ENCODE results near the gene CEACAM19.
"Not testable (repeated sequence)": the region's sequence is repeated elsewhere in the genome, so short reads cannot be mapped to it uniquely, and the experiment has no call there.

The CEACAM19 gene, protein sequence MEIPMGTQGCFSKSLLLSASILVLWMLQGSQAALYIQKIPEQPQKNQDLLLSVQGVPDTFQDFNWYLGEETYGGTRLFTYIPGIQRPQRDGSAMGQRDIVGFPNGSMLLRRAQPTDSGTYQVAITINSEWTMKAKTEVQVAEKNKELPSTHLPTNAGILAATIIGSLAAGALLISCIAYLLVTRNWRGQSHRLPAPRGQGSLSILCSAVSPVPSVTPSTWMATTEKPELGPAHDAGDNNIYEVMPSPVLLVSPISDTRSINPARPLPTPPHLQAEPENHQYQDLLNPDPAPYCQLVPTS

DNA sequence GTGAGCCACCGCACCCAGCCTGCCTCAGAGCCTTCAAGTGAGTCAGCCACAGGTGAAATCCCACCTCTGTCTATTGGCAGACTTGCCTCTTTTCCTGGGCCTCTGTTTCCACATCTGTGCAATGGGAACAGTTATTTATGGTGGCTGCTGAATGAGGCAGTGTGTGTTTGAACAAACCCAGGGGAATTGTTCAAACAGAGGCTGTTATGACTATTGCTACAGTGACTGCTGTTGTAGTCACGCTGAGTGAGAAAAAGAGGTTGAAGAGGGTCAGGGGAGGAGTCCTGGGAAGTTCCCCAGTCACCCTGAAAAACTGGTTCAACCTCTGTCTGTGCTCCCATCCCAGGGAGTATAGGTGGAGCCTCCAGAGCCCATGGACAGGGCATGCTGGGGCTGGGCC is at the start of gene CEACAM19:
TSS of gene CEACAM19 (plus strand) at position 83 of the 400 bp plus-strand sequence. CDS start 450 bp downstream, outside the sequence.
- Mint-ChIP-seq H3K36me3 (no peaks in the 10 kb centered on the region), H3K4me3 (no peak within 1 kb of the TSS), H3K4me1 (no peaks in the 10 kb centered on the region), H3K9me3 (no peaks in the 10 kb centered on the region), H3K27ac (no peak within 1 kb of the TSS)
- DNase-seq (ENCODE audit: low spot score in 2 of 2): no peak
- peak; percentile 31 for ATAC-seq

DNA sequence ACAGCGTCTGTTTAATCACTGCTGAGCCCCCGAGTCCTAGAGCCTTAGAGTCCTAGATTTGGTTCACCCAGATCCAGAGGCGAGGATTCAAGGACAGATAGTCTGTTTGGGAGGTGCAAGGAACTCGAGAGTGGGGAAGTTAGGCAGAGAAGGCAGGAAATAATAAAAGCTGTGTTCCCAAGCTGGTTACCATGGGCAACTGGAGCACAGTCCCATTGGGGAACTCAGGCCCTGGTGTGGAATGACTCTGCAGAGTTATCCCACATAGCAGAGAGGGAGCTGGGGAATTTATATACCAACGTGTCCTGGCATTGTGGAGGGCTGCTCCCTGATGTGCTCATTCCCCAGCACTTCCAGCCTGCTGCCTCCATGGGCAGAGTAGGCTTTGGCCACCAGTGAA is 48.2 kb upstream of the CEACAM19 start:
- ATAC-seq (no peak), DNase-seq (ENCODE audit: low spot score in 2 of 2) (no peak)
- H3K27ac Mint-ChIP-seq: no peak overlapping the region
- no peak overlapping the region for H3K4me3 Mint-ChIP-seq
- no peaks in the 10 kb centered on the region for H3K9me3 Mint-ChIP-seq
- H3K36me3 Mint-ChIP-seq: no peaks in the 10 kb centered on the region
- H3K4me1 Mint-ChIP-seq: no peaks in the 10 kb centered on the region

DNA sequence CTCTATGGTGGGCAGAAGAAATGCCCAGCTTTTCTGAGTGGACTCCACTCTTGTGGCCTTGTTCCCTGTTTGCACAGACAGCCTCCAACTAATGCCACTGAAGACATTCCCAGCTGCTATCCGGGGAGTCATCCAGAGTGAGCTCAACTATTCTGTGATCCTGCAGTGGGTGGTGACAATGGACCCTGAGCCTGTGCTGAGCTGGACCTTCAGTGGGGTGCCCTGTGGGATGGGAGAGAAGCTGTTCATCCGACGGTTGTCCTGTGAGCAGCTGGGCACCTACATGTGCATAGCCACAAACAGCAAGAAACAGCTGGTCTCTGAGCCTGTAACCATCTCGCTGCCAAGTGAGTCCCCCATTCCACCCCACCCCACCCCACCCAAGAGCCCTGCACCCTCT is 47.7 kb upstream of the CEACAM19 start:
- Mint-ChIP-seq H3K27ac (no peak overlapping the region), H3K4me1 (no peaks in the 10 kb centered on the region), H3K36me3 (no peaks in the 10 kb centered on the region), H3K4me3 (no peak overlapping the region), H3K9me3 (no peaks in the 10 kb centered on the region)
- DNase-seq (ENCODE audit: low spot score in 2 of 2) (no peak), ATAC-seq (no peak)

DNA sequence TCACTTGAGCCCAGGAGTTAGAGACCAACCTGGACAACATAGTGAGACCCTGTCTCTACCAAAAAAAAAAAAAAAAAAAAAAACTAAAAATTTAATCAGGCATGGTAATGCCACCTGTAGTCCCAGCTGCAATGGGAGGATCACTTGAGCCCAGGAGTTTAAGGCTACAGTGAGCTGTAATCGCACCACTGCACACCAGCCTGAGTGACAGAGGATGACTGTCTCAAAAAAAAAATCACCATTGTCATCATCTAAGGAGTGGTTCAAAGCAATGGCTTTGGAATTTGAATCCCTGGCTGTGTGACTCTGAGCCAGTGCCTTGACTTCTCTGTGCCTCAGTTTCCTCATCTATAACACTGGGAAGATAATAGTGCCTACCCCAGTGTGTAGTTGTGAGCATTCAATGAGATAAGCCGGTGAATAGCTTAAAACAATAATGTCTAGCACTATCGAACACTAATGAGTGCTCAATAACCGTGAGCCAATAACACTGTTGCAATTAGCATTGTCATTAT is 46.4 kb upstream of the CEACAM19 start:
- H3K9me3 Mint-ChIP-seq: no peaks in the 10 kb centered on the region
- H3K36me3 Mint-ChIP-seq: no peaks in the 10 kb centered on the region
- H3K4me1 Mint-ChIP-seq: no peaks in the 10 kb centered on the region
- DNase-seq (ENCODE audit: low spot score in 2 of 2) (no peak), ATAC-seq (no peak)
- H3K27ac Mint-ChIP-seq: no peak overlapping the region
- no peak overlapping the region for H3K4me3 Mint-ChIP-seq

DNA sequence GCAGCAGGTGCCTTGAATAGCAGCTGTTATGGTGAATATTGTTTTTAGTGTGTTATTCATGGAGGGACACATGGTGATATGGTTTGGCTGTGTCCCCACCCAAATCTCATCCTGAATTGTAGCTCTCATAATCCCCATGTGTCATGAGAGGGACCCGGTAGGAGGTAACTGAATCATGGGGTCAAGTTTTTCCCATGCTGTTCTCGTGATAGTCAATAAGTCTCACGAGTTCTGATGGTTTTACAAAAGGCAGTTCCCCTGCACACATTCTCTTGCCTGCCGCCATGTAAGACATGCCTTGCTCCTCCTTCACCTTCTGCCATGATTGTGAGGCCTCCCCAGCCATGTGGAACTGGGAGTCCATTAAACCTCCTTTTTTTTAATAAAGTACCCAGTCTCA is 45.6 kb upstream of the CEACAM19 start:
- not testable (repeated sequence) for H3K36me3 Mint-ChIP-seq

DNA sequence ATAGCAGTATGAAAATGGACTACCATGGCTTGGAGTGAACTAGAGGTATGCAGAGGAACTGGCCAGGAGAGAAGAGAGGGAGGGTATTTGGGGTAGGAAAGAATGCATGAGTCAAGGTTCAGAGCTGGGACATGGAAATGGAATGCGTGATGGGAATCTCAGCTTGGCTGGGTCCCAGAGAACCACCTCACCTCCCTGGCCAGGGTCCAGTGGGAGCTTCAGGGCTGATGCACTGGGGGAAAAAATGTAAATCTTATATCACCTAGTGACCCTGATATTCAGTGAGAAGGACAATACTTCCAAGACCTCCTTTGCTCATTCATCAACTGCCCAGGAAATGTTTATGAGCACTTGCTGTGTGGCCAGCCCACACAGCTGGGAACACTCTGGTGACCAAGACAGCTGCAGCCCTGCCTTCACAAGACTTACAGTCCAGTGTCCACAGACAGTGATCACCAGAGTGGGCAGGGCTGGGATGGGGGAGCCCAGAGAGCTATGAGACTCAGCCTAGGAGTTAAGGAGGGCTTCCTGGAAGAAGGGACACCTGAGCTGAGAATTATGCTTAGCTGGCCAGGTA is 45.1 kb upstream of the CEACAM19 start:
- DNase-seq (ENCODE audit: low spot score in 2 of 2): no peak
- H3K36me3 Mint-ChIP-seq: no peaks in the 10 kb centered on the region

More for the DNA sequence above, 45.6 kb upstream of the CEACAM19 start:
- not testable (repeated sequence) for H3K9me3 Mint-ChIP-seq; ATAC-seq; H3K27ac Mint-ChIP-seq; H3K4me1 Mint-ChIP-seq; H3K4me3 Mint-ChIP-seq; DNase-seq (ENCODE audit: low spot score in 2 of 2)

DNA sequence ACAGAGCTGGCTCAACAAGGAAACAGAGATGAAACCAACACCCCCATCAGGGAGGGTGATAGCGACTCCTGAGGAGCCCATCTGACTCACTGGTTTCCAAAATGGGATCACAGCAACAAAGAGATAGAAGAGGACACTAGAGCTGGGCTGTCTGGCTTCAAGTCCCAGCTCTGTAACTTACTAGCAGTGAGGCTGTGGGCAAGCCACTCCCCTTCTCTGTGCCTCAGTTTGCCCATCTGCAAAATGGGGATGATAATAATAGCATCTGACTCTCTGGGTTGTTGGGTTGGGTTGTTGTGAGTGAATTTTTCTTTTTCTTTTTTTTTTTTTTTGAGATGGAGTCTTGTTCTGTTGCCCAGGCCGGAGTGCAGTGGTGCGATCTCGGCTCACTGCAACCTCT is 43.7 kb upstream of the CEACAM19 start:
- Mint-ChIP-seq H3K27ac (no peak overlapping the region), H3K4me1 (no peaks in the 10 kb centered on the region), H3K9me3 (peaks cover 3% of the 10 kb centered on the region), H3K36me3 (no peaks in the 10 kb centered on the region), H3K4me3 (no peak overlapping the region)
- ATAC-seq (no peak), DNase-seq (ENCODE audit: low spot score in 2 of 2) (no peak)

More for the DNA sequence above, 45.1 kb upstream of the CEACAM19 start:
- no peak overlapping the region for H3K4me3 Mint-ChIP-seq
- no peaks in the 10 kb centered on the region for H3K9me3 Mint-ChIP-seq
- no peak overlapping the region for H3K27ac Mint-ChIP-seq
- no peak for ATAC-seq
- no peaks in the 10 kb centered on the region for H3K4me1 Mint-ChIP-seq

DNA sequence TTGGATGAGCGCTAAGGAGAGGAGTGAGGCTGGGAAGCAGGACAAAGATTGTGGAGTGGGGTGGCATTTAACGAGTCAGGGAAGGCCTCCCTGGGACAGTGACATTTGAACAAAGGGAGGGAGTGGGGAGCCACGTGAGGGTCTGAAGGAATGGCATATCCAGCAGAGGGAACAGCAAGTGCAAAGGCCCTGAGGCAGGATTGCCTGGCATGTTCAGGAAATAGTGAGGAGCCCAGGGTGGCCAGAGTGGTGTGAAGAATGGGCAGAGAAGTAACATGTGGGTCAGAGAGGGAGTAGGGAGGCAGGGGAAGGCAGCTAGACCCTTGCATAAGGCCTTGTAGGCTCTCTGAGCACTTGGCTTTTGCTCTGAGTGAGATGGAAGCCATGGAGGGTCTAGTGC is 42.5 kb upstream of the CEACAM19 start:
- Mint-ChIP-seq H3K9me3 (peaks cover 3% of the 10 kb centered on the region), H3K27ac (no peak overlapping the region), H3K4me1 (no peaks in the 10 kb centered on the region)

DNA sequence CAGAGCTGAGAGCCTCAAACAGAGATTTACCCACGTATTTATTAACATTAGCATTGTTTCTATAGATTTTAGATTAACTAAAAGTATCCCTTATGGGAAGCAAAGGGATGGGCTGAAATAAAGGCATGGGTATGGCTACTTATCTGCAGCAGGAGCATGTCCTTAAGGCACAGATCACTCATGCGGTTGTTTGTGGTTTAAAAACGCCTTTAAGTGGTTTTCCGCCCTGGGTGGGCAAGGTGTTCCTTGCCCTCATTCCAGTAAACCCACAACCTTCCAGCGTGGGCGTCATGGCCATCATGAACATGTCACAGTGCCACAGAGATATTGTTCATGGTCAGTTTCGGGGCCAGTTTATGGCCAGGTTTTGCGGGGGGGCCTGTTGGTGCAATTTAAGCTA is 39.7 kb upstream of the CEACAM19 start:
- not testable (repeated sequence) for DNase-seq (ENCODE audit: low spot score in 2 of 2); H3K9me3 Mint-ChIP-seq; H3K27ac Mint-ChIP-seq; H3K4me1 Mint-ChIP-seq; H3K4me3 Mint-ChIP-seq; ATAC-seq; H3K36me3 Mint-ChIP-seq

More for the DNA sequence above, 42.5 kb upstream of the CEACAM19 start:
- Mint-ChIP-seq H3K4me3 (no peak overlapping the region), H3K36me3 (no peaks in the 10 kb centered on the region)
- DNase-seq (ENCODE audit: low spot score in 2 of 2) (no peak), ATAC-seq (no peak)

DNA sequence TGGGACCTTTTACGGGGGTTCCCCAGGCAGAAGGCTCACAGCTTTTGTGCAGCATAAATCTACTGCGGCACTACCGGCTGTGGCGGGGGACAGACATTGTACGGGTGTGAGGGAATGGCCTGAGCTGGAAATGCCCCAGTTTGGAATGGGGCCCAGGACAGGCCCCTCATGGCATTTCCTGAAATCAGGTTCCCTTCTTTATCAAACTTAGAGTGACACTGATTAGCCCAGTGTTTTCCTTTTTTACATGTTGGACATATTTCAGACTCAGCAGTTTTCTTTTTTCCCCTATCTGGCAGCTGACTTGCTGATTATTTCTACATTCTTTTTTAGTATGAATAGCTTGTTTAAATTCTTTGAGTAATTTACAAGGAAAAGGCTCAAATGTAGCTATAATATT is 37.2 kb upstream of the CEACAM19 start:
- H3K4me1 Mint-ChIP-seq; ATAC-seq; H3K4me3 Mint-ChIP-seq; H3K36me3 Mint-ChIP-seq; H3K27ac Mint-ChIP-seq; DNase-seq (ENCODE audit: low spot score in 2 of 2); H3K9me3 Mint-ChIP-seq: not testable (repeated sequence)

DNA sequence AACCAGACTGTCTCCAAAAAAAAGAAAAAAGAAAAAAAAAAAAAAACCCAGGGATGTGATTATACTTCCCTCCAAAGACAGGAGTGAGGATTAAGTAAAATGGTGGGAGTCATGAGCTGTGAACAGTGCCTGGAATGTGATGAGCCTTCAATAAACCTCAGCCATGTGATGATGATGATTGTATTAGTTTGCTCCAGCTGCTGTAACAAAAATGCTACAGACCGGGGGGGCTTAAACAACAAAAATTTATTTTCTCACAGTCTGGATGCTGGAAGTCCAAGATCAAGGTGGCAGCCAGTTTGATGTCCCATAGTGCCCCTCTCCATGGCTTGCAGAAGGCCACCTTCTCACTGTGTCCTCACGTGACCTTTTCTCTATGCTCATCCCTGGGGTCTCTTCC is 36.5 kb upstream of the CEACAM19 start:
- Mint-ChIP-seq H3K9me3 (peaks cover 3% of the 10 kb centered on the region), H3K4me3 (no peak overlapping the region), H3K4me1 (no peaks in the 10 kb centered on the region), H3K27ac (no peak overlapping the region), H3K36me3 (no peaks in the 10 kb centered on the region)
- no peak for ATAC-seq
- DNase-seq (ENCODE audit: low spot score in 2 of 2): no peak

DNA sequence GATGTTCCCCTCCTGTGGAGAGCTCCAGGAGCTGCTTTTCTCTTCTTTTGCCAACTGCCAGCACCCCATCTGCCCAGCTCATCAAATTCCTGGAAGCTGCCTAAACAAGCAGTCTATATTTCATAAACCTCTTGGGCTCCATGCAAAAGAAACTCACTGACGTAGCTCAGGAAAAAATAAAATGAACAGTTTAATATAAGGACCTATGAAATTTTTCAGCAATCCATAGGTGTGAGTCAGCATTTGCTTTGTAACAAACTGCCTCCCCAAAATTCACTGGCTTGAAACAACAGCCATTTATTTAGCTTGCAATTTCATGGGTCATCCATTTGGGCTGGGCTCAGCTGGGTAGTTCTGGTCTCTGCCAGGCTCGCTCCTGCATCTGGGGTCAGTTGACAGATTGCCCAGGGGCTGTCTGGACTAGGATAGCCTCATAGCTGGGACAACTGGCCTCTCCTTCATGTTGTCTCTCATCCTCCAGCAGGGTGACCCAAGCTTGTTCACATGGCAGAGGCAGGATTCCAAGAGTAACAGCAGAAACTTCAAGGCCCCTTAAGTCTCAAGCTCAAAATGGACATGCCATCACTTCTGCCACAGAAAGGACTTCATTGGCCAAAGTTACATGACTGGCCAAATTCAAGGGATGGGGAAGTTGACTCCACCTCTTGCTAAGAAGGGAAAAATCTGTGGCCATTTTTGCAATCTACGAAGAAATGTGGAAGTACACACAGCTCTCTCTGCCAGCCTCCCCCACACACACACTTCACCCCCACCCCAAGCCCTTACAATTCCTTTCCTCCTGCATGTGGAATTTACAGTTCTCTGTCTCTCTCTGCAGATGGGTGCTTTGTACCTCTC is 35.5 kb upstream of the CEACAM19 start:
- Mint-ChIP-seq H3K4me3 (no peak overlapping the region), H3K9me3 (peaks cover 3% of the 10 kb centered on the region), H3K36me3 (no peaks in the 10 kb centered on the region), H3K27ac (no peak overlapping the region), H3K4me1 (no peaks in the 10 kb centered on the region)
- DNase-seq (ENCODE audit: low spot score in 2 of 2): no peak
- ATAC-seq: no peak

DNA sequence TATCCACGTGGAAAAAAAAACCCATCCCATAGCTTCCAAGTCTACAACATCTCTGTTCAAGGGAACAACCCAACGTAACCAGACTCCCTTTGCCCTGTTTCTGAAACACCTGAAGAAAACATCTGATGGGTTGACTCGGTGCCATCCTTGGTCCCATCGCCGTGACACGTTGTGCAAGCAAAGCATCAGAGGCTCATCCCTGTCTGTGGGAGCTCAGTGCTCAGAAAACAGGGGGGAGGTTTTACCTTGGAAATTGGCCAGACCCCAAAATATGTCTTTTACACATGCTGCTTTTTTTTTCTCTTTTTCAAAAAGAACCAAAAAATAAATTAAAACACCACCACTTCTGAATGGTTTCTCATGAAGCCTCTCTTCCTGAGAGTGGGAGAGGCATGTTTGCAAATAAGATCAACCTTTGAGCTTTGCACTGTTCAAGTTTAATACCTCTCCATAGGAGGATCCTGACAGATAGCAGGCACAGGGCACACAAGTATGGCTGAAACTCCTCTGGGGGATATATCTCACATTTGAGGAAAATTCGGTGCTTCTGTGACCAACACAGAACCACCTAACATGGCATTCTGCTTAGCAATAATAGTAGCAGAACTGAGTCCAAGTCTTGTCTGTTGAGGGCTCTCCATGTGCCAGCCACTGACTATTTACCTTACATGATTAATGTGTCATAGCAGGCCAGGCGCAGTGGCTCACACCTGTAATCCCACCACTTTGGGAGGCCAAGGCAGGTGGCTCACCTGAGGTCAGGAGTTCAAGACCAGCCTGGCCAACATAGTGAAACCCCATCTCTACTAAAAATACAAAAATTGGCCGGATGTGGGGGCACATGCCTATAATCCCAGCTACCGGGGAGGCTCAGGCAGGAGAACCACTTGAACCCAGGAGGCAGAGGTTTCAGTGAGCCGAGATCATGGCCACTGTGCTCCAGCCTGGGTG is 34.6 kb upstream of the CEACAM19 start:
- DNase-seq (ENCODE audit: low spot score in 2 of 2) (no peak), ATAC-seq (no peak)
- Mint-ChIP-seq H3K4me3 (no peak overlapping the region), H3K9me3 (peaks cover 3% of the 10 kb centered on the region), H3K27ac (no peak overlapping the region), H3K4me1 (no peaks in the 10 kb centered on the region), H3K36me3 (no peaks in the 10 kb centered on the region)

DNA sequence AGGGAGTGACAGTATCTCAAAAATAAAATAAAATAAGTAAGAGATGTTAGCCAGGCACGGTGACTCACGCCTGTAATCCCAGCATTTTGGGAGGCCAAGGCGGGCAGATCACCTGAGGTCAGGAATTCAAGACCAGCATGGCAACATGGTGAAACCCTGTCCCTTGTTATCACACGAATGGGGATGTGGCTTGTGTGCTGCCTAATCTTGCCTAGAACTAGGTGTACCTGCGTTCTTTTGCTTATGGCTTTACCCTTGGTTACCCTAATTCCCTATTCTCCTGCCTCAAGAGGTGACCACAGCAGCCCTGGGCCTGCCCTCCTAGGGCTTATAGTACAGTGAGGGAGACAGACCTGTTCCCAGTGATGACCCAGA is 33.9 kb upstream of the CEACAM19 start:
- no peaks in the 10 kb centered on the region for H3K9me3 Mint-ChIP-seq
- H3K4me1 Mint-ChIP-seq: no peaks in the 10 kb centered on the region
- ATAC-seq (no peak), DNase-seq (ENCODE audit: low spot score in 2 of 2) (no peak)
- H3K4me3 Mint-ChIP-seq: no peak overlapping the region
- H3K36me3 Mint-ChIP-seq: no peaks in the 10 kb centered on the region
- H3K27ac Mint-ChIP-seq: no peak overlapping the region

DNA sequence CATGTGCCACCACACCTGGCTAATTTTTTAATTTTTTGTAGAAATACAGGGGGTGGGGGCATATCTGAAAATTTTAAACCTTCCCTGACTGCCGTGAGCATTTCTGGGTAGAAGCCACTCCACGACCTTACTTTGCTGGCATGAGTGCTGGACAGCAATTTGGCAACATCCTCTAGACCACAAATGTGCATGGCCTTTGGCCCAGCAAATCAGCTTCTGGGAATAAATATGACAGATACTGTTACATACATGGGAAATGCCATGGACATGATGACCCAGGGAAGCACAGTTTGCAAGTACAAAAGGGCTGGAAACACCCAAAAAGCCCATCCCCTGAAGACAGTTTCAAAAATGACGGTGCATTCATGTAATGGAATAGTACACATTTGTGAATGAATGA is 30.8 kb upstream of the CEACAM19 start:
- DNase-seq (ENCODE audit: low spot score in 2 of 2) (no peak), ATAC-seq (no peak)
- Mint-ChIP-seq H3K9me3 (no peaks in the 10 kb centered on the region), H3K4me1 (no peaks in the 10 kb centered on the region), H3K4me3 (no peak overlapping the region), H3K27ac (no peak overlapping the region), H3K36me3 (no peaks in the 10 kb centered on the region)
